ENCODE measurements around the gene IGFL2. TPM values are rescaled to one million over a fixed set of nuclear protein-coding genes. Genes with fewer than 3 reads are reported as not detected.
A peak's percentile ranks its signal among the peaks of the same experiment; 100 is the strongest.
"Not testable (repeated sequence)": the region's sequence is repeated elsewhere in the genome, so short reads cannot be mapped to it uniquely, and the experiment has no call there.

Gene IGFL2
- total and polyA plus RNA-seq, 5 donors from 2014 or later = 0.36 to 0.98 (median 0.94) TPM; not detected in 2

GRCh38 chr19:46161642-46162257 lies 13.7 kb downstream of the IGFL2 start:
- not testable (repeated sequence) for H3K4me3 ChIP-seq (ENCODE audit: low read depth, low read length); H3K36me3 ChIP-seq (ENCODE audit: control insufficient read depth, insufficient read depth, low read length); H3K27ac Mint-ChIP-seq; DNase-seq; H3K4me1 Mint-ChIP-seq; H3K27ac ChIP-seq (ENCODE audit: insufficient read depth, low read length, poor library complexity, severe bottlenecking); H3K4me3 Mint-ChIP-seq; ATAC-seq (ENCODE audit: low read depth in 2 of 2); H3K36me3 Mint-ChIP-seq; H3K4me1 ChIP-seq (ENCODE audit: control insufficient read depth, insufficient read depth, low read length, poor library complexity, severe bottlenecking)
- Mint-ChIP-seq H3K27me3 (peaks cover 20% of the 10 kb centered on the region), H3K9me3 (peaks cover 0 to 18% (median 7%) of the 10 kb centered on the region in 7 donors)
- peaks cover 12% of the 10 kb centered on the region for H3K27me3 ChIP-seq (ENCODE audit: control insufficient read depth, insufficient read depth, low read length)
- peaks cover 2 to 18% of the 10 kb centered on the region in 2 experiments for H3K9me3 ChIP-seq (ENCODE audit: control insufficient read depth in 2 of 2, low read length in 2 of 2)

- no peaks in the 10 kb centered on the region for H3K4me1 ChIP-seq (ENCODE audit: control insufficient read depth, insufficient read depth, low read length, poor library complexity, severe bottlenecking)
- no peaks in the 10 kb centered on the region for H3K4me1 Mint-ChIP-seq
- H3K27ac Mint-ChIP-seq = no peak overlapping the region
- peaks cover 0 to 18% (median 7%) of the 10 kb centered on the region in 7 donors for H3K9me3 Mint-ChIP-seq
- no peak for ATAC-seq (ENCODE audit: low read depth in 2 of 2)
- peaks cover 2 to 18% of the 10 kb centered on the region in 2 experiments for H3K9me3 ChIP-seq (ENCODE audit: control insufficient read depth in 2 of 2, low read length in 2 of 2)
- H3K27ac ChIP-seq (ENCODE audit: insufficient read depth, low read length, poor library complexity, severe bottlenecking) = no peak overlapping the region
- no peak for DNase-seq
- peaks cover 6% of the 10 kb centered on the region for H3K27me3 ChIP-seq (ENCODE audit: control insufficient read depth, insufficient read depth, low read length)
- no peak overlapping the region for H3K4me3 Mint-ChIP-seq
- peaks cover 11% of the 10 kb centered on the region for H3K27me3 Mint-ChIP-seq
- no peaks in the 10 kb centered on the region for H3K36me3 ChIP-seq (ENCODE audit: control insufficient read depth, insufficient read depth, low read length)
- no peak overlapping the region for H3K4me3 ChIP-seq (ENCODE audit: low read depth, low read length)
- H3K36me3 Mint-ChIP-seq = peaks cover 4% of the 10 kb centered on the region
Measured at GRCh38 chr19:46162731-46163130, 14.7 kb downstream of the IGFL2 start.

GRCh38 chr19:46173886-46174480 lies 25.9 kb downstream of the IGFL2 start:
- no peak for DNase-seq
- no peaks in the 10 kb centered on the region for H3K4me1 Mint-ChIP-seq
- Histone ChIP-seq H3K9me3 (ENCODE audit: control insufficient read depth in 2 of 2, low read length in 2 of 2) (peaks cover 0 to 3% of the 10 kb centered on the region in 2 experiments), H3K4me1 (ENCODE audit: control insufficient read depth, insufficient read depth, low read length, poor library complexity, severe bottlenecking) (no peaks in the 10 kb centered on the region), H3K27ac (ENCODE audit: insufficient read depth, low read length, poor library complexity, severe bottlenecking) (no peak overlapping the region), H3K4me3 (ENCODE audit: low read depth, low read length) (no peak overlapping the region), H3K27me3 (ENCODE audit: control insufficient read depth, insufficient read depth, low read length) (peaks cover 9% of the 10 kb centered on the region), H3K36me3 (ENCODE audit: control insufficient read depth, insufficient read depth, low read length) (no peaks in the 10 kb centered on the region)
- no peak for ATAC-seq (ENCODE audit: low read depth in 2 of 2)
- H3K27me3 Mint-ChIP-seq = peaks cover 34% of the 10 kb centered on the region
- H3K4me3 Mint-ChIP-seq = no peak overlapping the region
- peaks cover 0 to 16% (median 7%) of the 10 kb centered on the region in 7 donors for H3K9me3 Mint-ChIP-seq
- no peak overlapping the region for H3K27ac Mint-ChIP-seq
- H3K36me3 Mint-ChIP-seq = no peaks in the 10 kb centered on the region

GRCh38 chr19:46176116-46176860 lies 28.2 kb downstream of the IGFL2 start:
- Histone ChIP-seq H3K9me3 (ENCODE audit: control insufficient read depth in 2 of 2, low read length in 2 of 2) (no peaks in the 10 kb centered on the region), H3K36me3 (ENCODE audit: control insufficient read depth, insufficient read depth, low read length) (no peaks in the 10 kb centered on the region), H3K4me3 (ENCODE audit: low read depth, low read length) (no peak overlapping the region), H3K27ac (ENCODE audit: insufficient read depth, low read length, poor library complexity, severe bottlenecking) (no peak overlapping the region), H3K4me1 (ENCODE audit: control insufficient read depth, insufficient read depth, low read length, poor library complexity, severe bottlenecking) (no peaks in the 10 kb centered on the region), H3K27me3 (ENCODE audit: control insufficient read depth, insufficient read depth, low read length) (peaks cover 4% of the 10 kb centered on the region)
- no peak for DNase-seq
- Mint-ChIP-seq H3K4me1 (no peaks in the 10 kb centered on the region), H3K9me3 (peaks cover 0 to 3% (median 1%) of the 10 kb centered on the region in 7 donors), H3K27me3 (peaks cover 24% of the 10 kb centered on the region), H3K36me3 (no peaks in the 10 kb centered on the region), H3K4me3 (no peak overlapping the region), H3K27ac (no peak overlapping the region)
- ATAC-seq (ENCODE audit: low read depth in 2 of 2) = no peak

GRCh38 chr19:46179076-46179759 lies 31.2 kb downstream of the IGFL2 start:
- no peak for DNase-seq
- ATAC-seq (ENCODE audit: low read depth in 2 of 2) = no peak
- H3K9me3 Mint-ChIP-seq = no peaks in the 10 kb centered on the region
- no peaks in the 10 kb centered on the region for H3K36me3 Mint-ChIP-seq
- no peaks in the 10 kb centered on the region for H3K36me3 ChIP-seq (ENCODE audit: control insufficient read depth, insufficient read depth, low read length)
- peaks cover 2% of the 10 kb centered on the region for H3K27me3 ChIP-seq (ENCODE audit: control insufficient read depth, insufficient read depth, low read length)
- H3K27ac Mint-ChIP-seq = no peak overlapping the region
- H3K27me3 Mint-ChIP-seq = peaks cover 21% of the 10 kb centered on the region
- H3K4me1 ChIP-seq (ENCODE audit: control insufficient read depth, insufficient read depth, low read length, poor library complexity, severe bottlenecking) = no peaks in the 10 kb centered on the region
- no peak overlapping the region for H3K27ac ChIP-seq (ENCODE audit: insufficient read depth, low read length, poor library complexity, severe bottlenecking)
- H3K4me1 Mint-ChIP-seq = no peaks in the 10 kb centered on the region
- no peak overlapping the region for H3K4me3 Mint-ChIP-seq
- no peak overlapping the region for H3K4me3 ChIP-seq (ENCODE audit: low read depth, low read length)
- no peaks in the 10 kb centered on the region for H3K9me3 ChIP-seq (ENCODE audit: control insufficient read depth in 2 of 2, low read length in 2 of 2)

GRCh38 chr19:46180701-46181387 lies 32.8 kb downstream of the IGFL2 start:
- H3K9me3 ChIP-seq (ENCODE audit: control insufficient read depth in 2 of 2, low read length in 2 of 2) = no peaks in the 10 kb centered on the region
- H3K4me3 ChIP-seq (ENCODE audit: low read depth, low read length) = no peak overlapping the region
- H3K4me1 ChIP-seq (ENCODE audit: control insufficient read depth, insufficient read depth, low read length, poor library complexity, severe bottlenecking) = no peaks in the 10 kb centered on the region
- H3K9me3 Mint-ChIP-seq = no peaks in the 10 kb centered on the region
- H3K27ac ChIP-seq (ENCODE audit: insufficient read depth, low read length, poor library complexity, severe bottlenecking) = no peak overlapping the region
- peaks cover 0 to 5% (median 0%) of the 10 kb centered on the region in 4 donors for H3K4me1 Mint-ChIP-seq
- peaks cover 21% of the 10 kb centered on the region for H3K27me3 Mint-ChIP-seq
- DNase-seq (no peak), ATAC-seq (ENCODE audit: low read depth in 2 of 2) (no peak)
- no peak overlapping the region for H3K27ac Mint-ChIP-seq
- H3K36me3 ChIP-seq (ENCODE audit: control insufficient read depth, insufficient read depth, low read length) = no peaks in the 10 kb centered on the region
- no peaks in the 10 kb centered on the region for H3K27me3 ChIP-seq (ENCODE audit: control insufficient read depth, insufficient read depth, low read length)
- H3K36me3 Mint-ChIP-seq = no peaks in the 10 kb centered on the region
- H3K4me3 Mint-ChIP-seq = no peak overlapping the region

- Histone ChIP-seq H3K4me1 (ENCODE audit: control insufficient read depth, insufficient read depth, low read length, poor library complexity, severe bottlenecking) (no peaks in the 10 kb centered on the region), H3K4me3 (ENCODE audit: low read depth, low read length) (no peak overlapping the region), H3K9me3 (ENCODE audit: control insufficient read depth in 2 of 2, low read length in 2 of 2) (no peaks in the 10 kb centered on the region), H3K27me3 (ENCODE audit: control insufficient read depth, insufficient read depth, low read length) (no peaks in the 10 kb centered on the region), H3K36me3 (ENCODE audit: control insufficient read depth, insufficient read depth, low read length) (no peaks in the 10 kb centered on the region), H3K27ac (ENCODE audit: insufficient read depth, low read length, poor library complexity, severe bottlenecking) (no peak overlapping the region)
- H3K4me1 Mint-ChIP-seq = peaks cover 0 to 5% (median 0%) of the 10 kb centered on the region in 4 donors
- DNase-seq (peak in 1 of 3 donors; percentile 2), ATAC-seq (ENCODE audit: low read depth in 2 of 2) (no peak)
- H3K27me3 Mint-ChIP-seq = peaks cover 21% of the 10 kb centered on the region
- no peaks in the 10 kb centered on the region for H3K36me3 Mint-ChIP-seq
- H3K4me3 Mint-ChIP-seq = no peak overlapping the region
- no peak overlapping the region for H3K27ac Mint-ChIP-seq
- no peaks in the 10 kb centered on the region for H3K9me3 Mint-ChIP-seq
Measured at GRCh38 chr19:46181388-46181779, 33.3 kb downstream of the IGFL2 start.
